Endodermal cell (in vitro differentiated cells): ENCODE data around the gene CEP55. TPM values are rescaled to one million over a fixed set of nuclear protein-coding genes. Genes with fewer than 3 reads are reported as not detected.

ENCODE experiments used
- DNase-seq: peaks from one replicate; pipeline ENCODE4 v3.0.0-alpha.2; 2017
- H3K27ac ChIP-seq: 2 replicates; pipeline ENCODE4 v1.5.1; 2013; ENCODE audit warnings: mild to moderate bottlenecking, low read depth, low read length, moderate library complexity
- H3K27me3 ChIP-seq: 2 replicates; pipeline ENCODE4 v1.6.1; 2013; ENCODE audit warnings: mild to moderate bottlenecking, low read length, moderate library complexity; ENCODE audit not compliant: insufficient read depth, control insufficient read depth, poor library complexity, severe bottlenecking
- H3K36me3 ChIP-seq: 2 replicates; pipeline ENCODE4 v1.7.0; 2013; ENCODE audit warnings: mild to moderate bottlenecking, low read length, moderate library complexity; ENCODE audit not compliant: control insufficient read depth, insufficient read depth
- H3K4me1 ChIP-seq: one replicate; pipeline ENCODE4 v1.7.0; 2013; ENCODE audit warnings: low read length; ENCODE audit not compliant: control insufficient read depth, insufficient read depth
- H3K4me3 ChIP-seq: 2 replicates; pipeline ENCODE4 v1.5.1; 2013; ENCODE audit warnings: mild to moderate bottlenecking, low read length, moderate library complexity
- H3K9ac ChIP-seq: 2 replicates; pipeline ENCODE4 v1.6.1; 2013; ENCODE audit warnings: mild to moderate bottlenecking, low read length, moderate library complexity; ENCODE audit not compliant: poor library complexity, severe bottlenecking; ENCODE audit errors: extremely low read depth
- H3K9me3 ChIP-seq: 2 replicates; pipeline ENCODE4 v1.6.1; 2013; ENCODE audit warnings: mild to moderate bottlenecking, low read length, moderate library complexity; ENCODE audit not compliant: control insufficient read depth
- H3K27ac Mint-ChIP-seq: 2 replicates; pipeline ENCODE4 v1.8.0; 2020; ENCODE audit warnings: mixed read lengths
- H3K27me3 Mint-ChIP-seq: 2 replicates; pipeline ENCODE4 v1.8.0; 2021; ENCODE audit warnings: mild to moderate bottlenecking, mixed read lengths; ENCODE audit not compliant: insufficient read depth
- H3K36me3 Mint-ChIP-seq: 2 replicates; pipeline ENCODE4 v1.8.0; 2020; ENCODE audit warnings: low read depth, mixed read lengths
- H3K4me1 Mint-ChIP-seq: 2 replicates; pipeline ENCODE4 v1.8.0; 2020; ENCODE audit warnings: mixed read lengths
- H3K4me3 Mint-ChIP-seq: 2 replicates; pipeline ENCODE4 v1.8.0; 2020; ENCODE audit warnings: mild to moderate bottlenecking, moderate library complexity, mixed read lengths
- H3K9me3 Mint-ChIP-seq: 2 replicates; pipeline ENCODE4 v1.8.0; 2020; ENCODE audit warnings: mild to moderate bottlenecking, mixed read lengths
- CTCF ChIP-seq: fragments of 200-600 bp; sonication (generic); conservative IDR thresholded peaks from 2 replicates; pipeline ENCODE4 v1.5.0; 2021; ENCODE audit warnings: antibody characterized with exemption, mild to moderate bottlenecking
- WGBS, 2 experiments: methylation state at CpG; one replicate each; pipeline versions ENCODE4 v1.1.5 to v1.1.7; 2013; ENCODE audit warnings: missing lambda C conversion rate in 2 of 2, mixed read lengths in 1 of 2; ENCODE audit not compliant: insufficient coverage in 1 of 2, insufficient read length in 1 of 2; 5-methylcytosine and 5-hydroxymethylcytosine counted together
- total RNA-seq, 2 donors: library from RNA; stranded (reverse); fragmentation: NEBNext Ultra II Directional in 1 of 2; extraction: Animal tissue kit (Norgen Biotek cat#: 25700) in 1 of 2; gene quantifications; 2 replicates in 1 of 2; 3 replicates in 1 of 2; pipeline ENCODE4 v1.2.1, GENCODE V29; 2021

CEP55 gene
- total RNA-seq, 2 donors from 2014 or later, result 50.3 to 66.8 TPM

GRCh38 chr10:93509816-93510215 lies 13.4 kb downstream of the CEP55 start:
- H3K27me3 Mint-ChIP-seq, result no peaks in the 10 kb centered on the region
- H3K9me3 Mint-ChIP-seq, result no peaks in the 10 kb centered on the region
- H3K27ac Mint-ChIP-seq, result no peak overlapping the region
- TF ChIP-seq CTCF, result no peak
- no peak overlapping the region for H3K27ac ChIP-seq
- H3K4me3 ChIP-seq, result no peak overlapping the region
- H3K4me1 Mint-ChIP-seq, result peaks cover 6% of the 10 kb centered on the region
- H3K27me3 ChIP-seq, result no peaks in the 10 kb centered on the region
- H3K36me3 ChIP-seq, result peaks cover 74% of the 10 kb centered on the region
- H3K4me3 Mint-ChIP-seq, result no peak overlapping the region
- no peak overlapping the region for H3K9ac ChIP-seq
- H3K4me1 ChIP-seq, result no peaks in the 10 kb centered on the region
- WGBS, 2 experiments, result 93 to 95% methylated on average over 4 to 7 of the region's 8 CpGs
- H3K36me3 Mint-ChIP-seq, result peaks cover 47% of the 10 kb centered on the region
- DNase-seq, result no peak
- no peaks in the 10 kb centered on the region for H3K9me3 ChIP-seq

GRCh38 chr10:93512565-93512964 lies 16.2 kb downstream of the CEP55 start:
- Histone ChIP-seq H3K4me3 (no peak overlapping the region), H3K9ac (no peak overlapping the region), H3K36me3 (peaks cover 76% of the 10 kb centered on the region), H3K27ac (no peak overlapping the region), H3K4me1 (no peaks in the 10 kb centered on the region), H3K9me3 (peaks cover 18% of the 10 kb centered on the region), H3K27me3 (no peaks in the 10 kb centered on the region)
- Mint-ChIP-seq H3K9me3 (no peaks in the 10 kb centered on the region), H3K4me3 (no peak overlapping the region), H3K27ac (no peak overlapping the region), H3K36me3 (peaks cover 58% of the 10 kb centered on the region), H3K27me3 (no peaks in the 10 kb centered on the region), H3K4me1 (peaks cover 6% of the 10 kb centered on the region)
- no peak for DNase-seq
- no peak for TF ChIP-seq CTCF
- 89 to 92% methylated on average over 1 of the region's 1 CpG for WGBS, 2 experiments

- Mint-ChIP-seq H3K27ac (no peak overlapping the region), H3K36me3 (peaks cover 59% of the 10 kb centered on the region), H3K4me1 (peaks cover 6% of the 10 kb centered on the region), H3K4me3 (no peak overlapping the region), H3K27me3 (no peaks in the 10 kb centered on the region), H3K9me3 (no peaks in the 10 kb centered on the region)
- Histone ChIP-seq H3K27me3 (no peaks in the 10 kb centered on the region), H3K4me3 (no peak overlapping the region), H3K4me1 (no peaks in the 10 kb centered on the region), H3K9me3 (peaks cover 23% of the 10 kb centered on the region), H3K27ac (no peak overlapping the region), H3K36me3 (peaks cover 77% of the 10 kb centered on the region), H3K9ac (no peak overlapping the region)
- WGBS, 2 experiments, result 45% methylated on average over 1 of the region's 1 CpG; no CpG with 5 or more reads in 1 of the 2 experiments
- no peak for DNase-seq
- no peak for TF ChIP-seq CTCF
Observed at GRCh38 chr10:93513091-93513490, 16.7 kb downstream of the CEP55 start.
